Measurements from ENCODE around the gene SPOCK1. TPM values are rescaled to one million over a fixed set of nuclear protein-coding genes. Genes with fewer than 3 reads are reported as not detected.

SPOCK1 gene
- total and polyA plus RNA-seq, 9 of the 15 experiments (the other 6 are each of a cell fraction or from before 2014, with no cell fraction given): 0.01 to 0.35 (median 0.04) TPM; not detected in 6

GRCh38 chr5:137200906-137201700, 298.0 kb downstream of the SPOCK1 start:
- in situ Hi-C loops (cut with MboI): no loop called here
- intact Hi-C loops (cut with micrococcal nuclease): no loop called here
- Histone ChIP-seq H2AFZ (ENCODE audit: low read depth, low read length) (no peak overlapping the region), H3K4me3 (no peak overlapping the region), H3K9me1 (ENCODE audit: control insufficient read depth, insufficient read depth, low read length) (no peaks in the 10 kb centered on the region), H3K27me3 (ENCODE audit: control insufficient read depth in 2 of 2, insufficient read depth in 2 of 2, low read length in 2 of 2) (no peaks in the 10 kb centered on the region), H3K4me1 (replicated peaks in 1 of 2; ENCODE audit: control insufficient read depth in 2 of 2, insufficient read depth in 2 of 2, low read length in 2 of 2) (no peaks in the 10 kb centered on the region), H3K36me3 (ENCODE audit: control insufficient read depth, insufficient read depth, low read length) (no peaks in the 10 kb centered on the region), H3K9ac (ENCODE audit: insufficient read depth in 1 of 2, low read depth in 2 of 2, low read length in 2 of 2) (no peak overlapping the region), H3K4me2 (ENCODE audit: insufficient read depth, low read length) (no peak overlapping the region), H4K20me1 (replicated peaks; ENCODE audit: control insufficient read depth, insufficient read depth, low read length) (no peaks in the 10 kb centered on the region), H3K79me2 (ENCODE audit: control insufficient read depth, insufficient read depth, low read length) (no peaks in the 10 kb centered on the region), H3K9me3 (replicated peaks; ENCODE audit: control insufficient read depth, insufficient read depth, low read depth, low read length) (no peaks in the 10 kb centered on the region), H3K27ac (ENCODE audit: extremely low read depth, low read depth, low read length) (no peak overlapping the region)
- no TSS peak for BruUV-seq (replicated peaks)
- POLR2A ChIA-PET: no interaction called here
- CTCF ChIA-PET (ENCODE audit: low intra/inter-chr PET ratio): no interaction called here
- 3% methylated on average over 5 of the region's 5 CpGs for WGBS (ENCODE audit: insufficient coverage, low coverage, missing lambda C conversion rate)
- DNase-seq (ENCODE audit: extremely low read depth in 1 of 4, low spot score in 3 of 4): no peak
- FAIRE-seq: no peak
- no peak for ATAC-seq
- TF ChIP-seq POLR2B (IDR thresholded peaks at IDR 0.05; ENCODE audit: low read depth, partially characterized antibody) (no peak), BRF1 (IDR thresholded peaks at IDR 0.05; ENCODE audit: borderline replicate concordance, extremely low read depth, insufficient read length) (no peak), ADNP (tag; IDR thresholded peaks at IDR 0.05) (no peak), ELK3 (CRISPR knock-in tag; IDR thresholded peaks at IDR 0.05) (no peak), ZNF280B (CRISPR knock-in tag; IDR thresholded peaks at IDR 0.05) (no peak), RBM22 (IDR thresholded peaks at IDR 0.05; ENCODE audit: low read depth, low read length, poor library complexity, severe bottlenecking) (no peak), NELFE (IDR thresholded peaks at IDR 0.05; ENCODE audit: insufficient read depth, insufficient read length) (no peak), TAL1 (IDR thresholded peaks at IDR 0.05) (no peak), PRMT5 (CRISPR knock-in tag; IDR thresholded peaks at IDR 0.05) (no peak)
